SH-SY5Y (cell line): ENCODE data around the gene TENT4A.

ENCODE experiments used
- GATA2 ChIP-seq: IDR thresholded peaks from 2 replicates; pipeline ENCODE4 v1.6.1; 2011; ENCODE audit warnings: mild to moderate bottlenecking, low read depth, low read length
- GATA3 ChIP-seq: IDR thresholded peaks from 2 replicates; pipeline ENCODE4 v1.6.1; 2011; ENCODE audit warnings: low read depth, mild to moderate bottlenecking, low read length, moderate library complexity

Gene TENT4A

DNA sequence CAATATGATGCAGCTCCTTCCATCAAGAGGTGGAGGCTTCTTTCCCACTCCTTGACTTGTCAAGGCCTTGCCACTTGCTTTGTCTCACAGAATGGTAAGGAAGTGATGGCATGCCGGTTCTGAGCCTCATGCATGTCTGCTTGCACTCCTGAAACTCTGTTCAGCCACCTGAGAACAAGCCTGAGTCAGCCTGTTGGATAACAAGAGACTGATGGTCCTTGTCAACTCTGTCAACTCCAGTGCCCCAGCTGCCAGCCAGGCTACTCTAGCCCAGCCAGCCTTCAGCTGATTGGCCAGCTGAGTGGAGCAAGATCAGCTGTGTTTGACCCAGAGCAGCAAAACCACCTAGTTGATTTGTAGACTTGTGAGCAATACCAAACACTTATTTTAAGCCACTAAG is 4.4 kb upstream of the TENT4A start:
- TF ChIP-seq GATA3 (no peak), GATA2 (no peak)

DNA sequence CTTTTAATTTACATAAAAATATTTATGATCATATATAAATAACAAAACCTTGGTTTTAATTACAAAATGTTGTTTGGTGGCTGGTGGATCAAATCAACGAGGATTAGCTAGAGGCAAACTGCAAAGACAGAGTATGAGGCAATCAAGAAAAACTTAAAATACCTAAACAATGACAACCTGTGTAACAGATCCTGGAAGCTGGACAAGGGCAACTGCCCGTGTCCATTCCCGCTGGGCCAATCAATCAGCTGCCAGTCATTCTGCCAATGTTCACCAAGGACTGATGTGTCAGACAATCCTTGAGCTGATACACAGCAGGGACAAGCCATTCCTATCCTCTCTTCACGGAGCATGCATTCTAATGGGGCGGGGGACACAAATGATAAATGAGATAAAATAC is 3.2 kb upstream of the TENT4A start:
- TF ChIP-seq GATA3 (no peak), GATA2 (no peak)

DNA sequence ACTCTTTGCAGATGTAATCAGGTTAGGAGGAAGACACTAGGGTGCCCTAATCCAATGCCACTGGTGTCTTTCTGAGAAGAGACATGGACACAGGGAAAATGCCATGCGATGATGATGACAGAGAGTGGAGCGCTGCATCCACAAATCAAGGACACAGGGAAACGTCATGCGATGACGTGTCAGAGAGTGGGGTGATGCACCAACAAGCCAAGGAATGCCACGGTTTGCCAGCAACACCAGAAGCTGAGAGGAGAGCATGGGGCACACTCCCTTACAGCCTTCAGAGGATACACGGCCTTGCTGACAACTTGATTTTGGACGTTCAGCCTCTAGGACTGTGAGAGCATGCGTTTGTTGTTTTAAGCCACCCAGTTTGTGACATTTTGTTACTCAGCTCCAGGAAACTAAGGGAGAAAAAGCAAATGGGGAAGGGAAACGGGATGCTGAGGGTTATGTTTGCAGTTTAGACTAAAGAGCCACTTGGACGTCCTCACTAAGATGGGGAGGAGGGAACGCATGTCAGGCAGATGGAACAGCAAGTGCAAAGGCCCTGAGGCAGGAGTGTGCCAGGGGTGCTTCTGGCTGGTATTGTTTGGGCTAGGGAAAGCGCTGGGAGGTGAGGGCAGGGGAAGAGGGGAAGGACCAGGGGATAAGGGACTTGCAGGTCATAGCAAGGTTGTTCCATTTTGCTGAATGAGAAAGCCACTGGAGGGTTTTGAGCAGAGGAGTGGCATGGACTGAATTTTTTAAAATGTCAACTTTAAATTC is 2.5 kb upstream of the TENT4A start:
- TF ChIP-seq GATA3 (no peak), GATA2 (no peak)

DNA sequence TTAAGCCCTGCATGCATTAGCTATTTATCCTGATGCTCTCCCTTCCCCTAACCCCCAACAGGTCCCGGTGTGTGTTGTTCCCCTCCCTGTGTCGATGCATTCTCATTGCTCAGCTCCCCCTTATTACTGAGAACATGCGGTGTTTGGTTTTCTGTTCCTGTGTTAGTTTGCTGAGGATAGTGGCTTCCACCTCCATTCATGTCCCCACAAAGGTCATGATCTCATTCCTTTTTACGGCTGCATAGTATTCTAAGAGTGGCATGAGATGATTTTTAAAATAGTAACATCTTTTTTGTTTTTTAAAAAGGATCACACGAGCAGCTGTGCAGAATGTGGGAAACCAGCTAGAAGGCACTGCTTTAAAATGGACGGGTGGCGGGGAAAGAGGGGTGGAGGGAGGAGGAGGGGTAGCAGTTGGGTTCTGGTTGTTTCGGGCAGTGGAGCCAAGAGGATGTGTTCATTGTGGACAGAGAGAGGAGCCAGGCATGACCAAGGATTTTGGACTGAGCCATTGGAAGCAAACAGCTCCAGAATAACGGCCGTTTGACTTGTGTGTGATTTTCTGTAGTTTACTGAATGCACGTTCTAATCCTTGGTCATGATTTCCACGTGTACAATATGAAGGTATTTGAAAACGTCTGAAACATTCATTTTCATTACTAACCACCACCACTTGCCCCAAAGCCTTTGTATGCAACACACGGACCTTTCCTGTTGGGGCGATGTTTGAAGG is 1.7 kb upstream of the TENT4A start:
- TF ChIP-seq GATA3: no peak

DNA sequence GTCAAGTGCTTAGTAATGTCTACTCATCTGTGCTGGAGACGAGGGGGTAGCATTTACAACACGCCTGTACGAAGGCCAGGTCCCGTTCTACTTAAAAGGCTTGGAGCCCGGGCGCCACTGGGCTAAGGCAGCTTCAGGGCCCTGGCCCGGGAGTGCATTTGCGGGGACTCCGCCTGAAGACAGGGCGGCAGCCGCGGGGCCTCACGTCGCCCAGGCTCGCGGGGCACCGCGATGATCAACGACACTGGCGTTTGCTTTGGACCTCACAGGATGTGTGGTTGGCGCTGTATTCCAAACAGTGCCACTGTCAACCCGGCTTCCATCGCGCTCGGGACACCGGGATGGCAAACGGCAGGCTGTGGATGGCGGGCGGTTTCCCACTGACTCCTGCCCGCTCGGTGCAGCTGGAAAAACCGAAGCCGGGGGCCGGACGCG is 1.1 kb upstream of the TENT4A start:
- TF ChIP-seq GATA2 (no peak), GATA3 (no peak)

DNA sequence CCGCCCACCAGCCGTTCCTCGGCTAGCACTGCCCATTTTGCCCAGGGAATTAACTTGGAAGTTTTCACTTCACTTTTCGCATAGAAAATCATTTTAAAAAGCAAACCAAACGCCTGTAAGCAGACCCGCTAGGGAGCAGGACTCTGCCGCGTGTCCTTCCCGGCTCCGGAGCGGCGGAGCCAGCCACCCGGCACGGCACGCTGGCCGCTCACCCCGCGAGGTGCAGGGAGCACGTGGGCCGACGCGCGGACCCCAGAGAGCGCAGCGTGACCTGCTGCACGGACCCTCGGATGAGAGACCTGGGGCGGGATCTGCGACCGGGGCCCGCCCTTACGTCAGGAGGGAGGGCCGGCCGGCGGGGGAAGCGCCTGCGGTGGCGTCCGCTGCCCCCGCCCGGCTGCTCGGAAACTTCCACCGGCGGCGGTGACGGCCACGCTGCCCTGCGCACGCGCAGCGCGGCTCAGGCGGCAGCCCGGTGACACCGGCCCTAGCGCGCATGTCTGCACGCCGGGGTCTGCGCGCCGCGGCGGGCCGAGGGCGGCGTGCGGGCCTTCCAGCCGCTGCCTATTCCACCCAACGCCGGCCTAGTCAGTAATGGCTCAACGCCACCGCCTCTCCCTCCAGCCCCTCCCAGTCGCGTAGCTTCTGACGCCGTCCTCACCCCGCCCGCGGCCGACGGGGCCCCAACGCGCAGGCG is 507 bp upstream of the TENT4A start:
- no peak for TF ChIP-seq GATA2
- TF ChIP-seq GATA3: no peak

DNA sequence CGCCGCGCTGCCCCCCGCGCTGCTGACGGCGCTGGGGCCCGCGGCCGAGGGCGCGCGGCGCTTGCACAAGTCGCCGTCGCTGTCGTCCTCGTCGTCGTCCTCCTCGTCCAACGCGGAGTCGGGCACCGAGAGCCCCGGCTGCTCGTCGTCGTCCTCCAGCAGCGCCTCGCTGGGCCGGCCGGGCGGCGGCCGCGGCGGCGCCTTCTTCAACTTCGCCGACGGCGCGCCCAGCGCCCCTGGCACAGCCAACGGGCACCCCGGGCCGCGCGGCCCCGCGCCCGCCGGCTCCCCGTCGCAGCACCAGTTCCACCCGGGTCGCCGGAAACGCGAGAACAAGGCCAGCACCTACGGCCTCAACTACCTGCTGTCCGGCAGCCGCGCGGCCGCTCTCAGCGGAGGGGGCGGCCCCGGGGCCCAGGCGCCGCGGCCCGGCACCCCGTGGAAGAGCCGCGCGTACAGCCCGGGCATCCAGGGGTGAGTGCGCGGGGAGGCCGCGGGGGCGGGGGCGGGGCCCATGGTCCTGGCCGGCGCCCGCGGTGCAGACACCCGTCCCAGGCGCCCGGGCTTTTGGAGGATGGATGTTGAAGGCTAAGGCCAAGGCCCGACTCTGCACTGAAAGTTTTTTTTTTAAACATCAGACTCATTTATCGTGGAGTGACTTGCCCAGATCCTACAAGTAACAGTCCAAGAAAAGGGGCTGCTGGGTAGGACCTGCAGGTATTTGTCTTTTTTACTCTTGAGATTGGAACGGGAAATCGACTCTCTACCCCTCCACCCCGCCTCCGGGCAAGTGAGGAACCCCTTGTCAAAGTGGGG is 1.2 kb downstream of the TENT4A start:
- TF ChIP-seq GATA2 (no peak), GATA3 (no peak)

DNA sequence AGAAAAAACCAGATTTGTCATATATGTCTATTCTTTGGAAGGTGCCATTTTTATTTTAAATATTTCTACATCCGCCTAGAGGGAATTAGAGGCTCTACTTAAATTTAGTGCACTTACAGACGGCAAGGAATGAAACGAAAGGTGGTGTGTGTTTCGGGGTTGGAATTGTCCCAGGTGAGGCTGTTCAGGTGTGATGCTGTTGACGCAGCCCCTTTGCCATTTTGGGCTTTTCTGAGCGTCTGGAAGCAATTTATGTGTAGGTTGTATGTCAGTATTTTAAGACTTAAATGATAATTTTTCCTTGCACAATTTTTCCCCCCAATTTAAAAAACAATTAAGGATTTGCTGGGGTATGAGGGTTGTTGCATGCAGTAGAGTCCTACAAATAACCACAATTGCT is 2.0 kb downstream of the TENT4A start:
- TF ChIP-seq GATA3 (no peak), GATA2 (no peak)

DNA sequence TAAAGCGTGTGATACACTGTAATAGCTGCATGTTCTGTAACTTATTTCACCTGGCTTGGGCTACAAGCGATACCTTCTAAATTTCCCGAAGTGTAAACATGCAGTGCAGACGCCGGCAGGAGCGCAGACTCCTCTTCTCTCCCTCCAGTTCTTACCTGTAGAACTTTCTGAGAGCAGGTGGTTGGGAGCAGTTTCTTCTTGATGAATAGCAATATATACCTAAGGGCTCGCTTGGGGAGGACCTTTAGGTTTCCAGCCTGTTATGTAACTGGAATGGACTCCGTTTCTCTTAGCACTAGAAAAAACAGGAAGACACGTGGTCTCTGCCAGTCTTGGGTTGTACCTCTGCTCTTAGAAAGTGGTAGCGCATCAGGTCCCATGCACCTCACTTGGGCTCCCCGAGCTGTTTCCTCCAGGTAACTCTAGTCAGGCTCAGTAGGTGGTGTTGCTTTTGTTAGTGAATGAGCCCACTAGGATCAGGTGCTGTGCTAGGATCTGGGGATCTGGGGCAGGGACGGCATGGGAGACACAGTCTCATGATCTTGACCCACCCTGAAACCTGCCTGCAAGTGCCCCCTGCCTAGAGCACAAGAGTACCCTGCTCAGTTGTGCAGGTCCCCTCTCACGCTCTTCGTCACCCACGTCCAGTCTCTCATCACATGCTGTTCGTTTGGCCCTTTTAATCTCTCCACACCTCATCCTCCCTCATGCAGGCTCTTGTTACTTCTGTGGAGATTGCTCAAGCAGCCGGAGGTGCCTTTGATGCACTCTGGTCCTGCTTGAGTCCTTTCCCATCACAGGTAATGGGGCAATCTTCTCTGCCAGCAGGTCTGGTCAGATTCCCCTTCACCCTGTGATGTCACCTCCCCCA is 2.8 kb downstream of the TENT4A start:
- TF ChIP-seq GATA2 (no peak), GATA3 (no peak)

DNA sequence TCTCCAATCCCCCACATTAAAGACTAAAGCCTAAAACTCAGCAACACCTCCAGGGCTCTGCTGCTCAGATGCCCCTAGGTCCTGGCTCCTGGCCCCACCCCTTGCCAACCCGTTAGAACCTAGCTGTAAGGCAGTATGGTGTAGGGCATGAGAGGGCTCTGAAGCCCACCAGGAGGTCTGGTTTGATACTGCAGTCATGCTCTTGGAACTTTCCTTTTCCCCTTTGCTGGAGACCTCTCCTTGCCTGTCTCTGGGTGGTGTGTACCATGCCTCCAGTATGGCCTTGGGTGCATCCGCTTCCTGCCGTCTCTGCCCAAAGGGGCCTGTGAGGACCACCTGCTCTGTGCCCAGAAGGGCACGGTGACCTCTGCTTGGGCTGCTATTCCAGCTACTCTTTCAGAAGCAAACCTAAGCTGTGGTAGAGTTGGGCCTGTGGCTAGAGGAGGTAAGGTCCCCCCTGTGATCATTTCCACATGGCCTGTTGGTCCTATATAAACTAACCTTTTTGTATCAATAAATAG is 3.5 kb downstream of the TENT4A start:
- TF ChIP-seq GATA3 (no peak), GATA2 (no peak)

DNA sequence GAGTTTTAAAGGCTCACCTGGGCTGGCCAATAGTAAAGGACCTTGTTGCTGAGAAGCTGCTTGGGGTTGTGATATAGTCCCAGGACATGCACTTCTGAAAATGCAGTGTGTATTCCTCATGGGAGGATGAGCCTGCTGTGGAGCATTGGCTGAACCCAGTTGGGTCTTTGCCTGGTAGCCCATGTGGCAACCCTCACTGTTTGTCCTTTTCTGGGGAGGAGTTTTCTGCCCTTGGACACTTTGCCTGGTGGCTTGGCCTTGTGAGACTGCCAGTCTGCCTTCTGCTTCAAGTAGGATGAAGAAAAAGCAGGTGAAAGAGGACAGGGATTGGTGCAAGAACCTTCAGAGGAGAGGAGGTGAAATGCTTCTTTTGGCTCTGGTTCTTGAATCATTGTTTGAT is 4.0 kb downstream of the TENT4A start:
- no peak for TF ChIP-seq GATA3
- no peak for TF ChIP-seq GATA2

DNA sequence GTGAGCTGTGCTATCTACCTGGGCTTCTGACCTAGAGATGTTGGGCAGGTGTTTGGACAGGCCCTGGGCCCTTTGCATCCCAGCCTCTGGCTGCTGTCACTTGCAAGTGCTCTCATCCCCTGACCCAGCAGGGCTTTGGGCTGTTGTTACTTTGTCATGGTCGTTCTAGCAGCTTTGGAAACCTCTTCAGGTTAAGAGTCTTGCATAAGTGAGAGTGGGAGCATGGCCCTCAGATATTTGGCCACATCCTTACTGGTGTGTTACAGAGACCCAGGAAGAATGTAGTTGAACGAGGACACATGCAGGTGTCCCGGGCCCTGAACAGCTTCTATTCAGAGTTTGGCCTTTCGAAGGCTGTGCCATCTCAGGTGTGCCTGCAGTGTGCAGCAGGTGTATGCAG is 4.5 kb downstream of the TENT4A start:
- TF ChIP-seq GATA3: no peak
- TF ChIP-seq GATA2: no peak

DNA sequence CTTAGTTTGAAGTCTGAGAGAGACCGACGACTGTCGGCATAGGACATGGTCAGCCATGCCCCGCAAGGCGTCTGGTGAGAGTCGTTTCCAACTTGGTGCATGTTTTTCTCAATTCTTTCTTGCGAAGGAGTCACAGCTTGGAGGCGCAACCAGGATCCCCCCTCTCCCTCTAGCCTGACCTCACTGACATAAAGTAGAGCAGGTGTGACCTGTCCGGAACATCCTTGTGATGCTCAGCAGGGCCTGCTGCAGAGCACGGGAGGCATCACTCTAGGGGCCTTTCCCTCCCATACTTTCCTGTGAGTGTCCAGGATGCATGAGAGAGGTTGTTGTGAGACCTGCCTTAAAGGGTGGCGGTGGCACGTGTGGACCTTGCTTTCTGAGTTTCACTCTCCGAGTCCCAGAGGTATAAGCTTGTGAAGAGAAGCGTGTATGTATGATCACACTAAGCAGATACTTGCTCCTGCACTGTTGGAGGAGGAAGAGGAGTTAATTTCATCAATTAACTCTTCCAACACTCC is 5.0 kb downstream of the TENT4A start:
- TF ChIP-seq GATA3 (no peak), GATA2 (no peak)
